Panc1 (cell line): ENCODE results near the gene TP53I11. TPM values are rescaled to one million over a fixed set of nuclear protein-coding genes. Genes with fewer than 3 reads are reported as not detected.

ENCODE experiments used
- ATAC-seq: fragments of 200-7000 bp; cut with Tn5 transposase; 2 replicates; pipeline ENCODE4 v1.9.1; 2020; ENCODE audit warnings: mild to moderate bottlenecking, moderate library complexity
- BruUV-seq: library from RNA; stranded (reverse); fragments of 400-500 nt; replicated peaks from 2 replicates; lab custom pipeline; 2021; lab: Mats Ljungman, UMichigan
- CTCF ChIA-PET: fragments of 300-600 bp; sonication (Branson Sonifier 250); formaldehyde crosslinking; loops from one replicate; lab custom pipeline; 2022; ENCODE audit warnings: antibody characterized with exemption; lab: Charles Lee
- POLR2A ChIA-PET: fragments of 300-600 bp; sonication (Branson Sonifier 250); formaldehyde crosslinking; loops from one replicate; lab custom pipeline; 2022; ENCODE audit warnings: antibody characterized with exemption; lab: Charles Lee
- DNase-seq: peaks from one replicate; pipeline ENCODE4 v3.0.0-alpha.2; 2010; ENCODE audit warnings: low read depth, low spot score
- H3K27ac ChIP-seq: 2 replicates; pipeline ENCODE4 v1.5.1; 2011; ENCODE audit warnings: mild to moderate bottlenecking, low read length, inconsistent platforms
- H3K27me3 ChIP-seq: fragments of 200-500 bp; sonication (Bioruptor generic); 2 replicates; pipeline ENCODE4 v1.6.0; 2014; ENCODE audit warnings: low read length, inconsistent platforms; ENCODE audit not compliant: control insufficient read depth, insufficient read depth
- H3K36me3 ChIP-seq: fragments of 200-500 bp; sonication (Bioruptor generic); 2 replicates; pipeline ENCODE4 v1.5.1; 2014; ENCODE audit warnings: inconsistent platforms, mild to moderate bottlenecking, low read length, moderate library complexity; ENCODE audit not compliant: control insufficient read depth, insufficient read depth
- H3K4me1 ChIP-seq: 2 replicates; pipeline ENCODE4 v1.5.1; 2011; ENCODE audit warnings: inconsistent platforms, mild to moderate bottlenecking, low read length, moderate library complexity; ENCODE audit not compliant: control insufficient read depth, insufficient read depth
- H3K4me3 ChIP-seq, 2 experiments: 2 replicates each; pipeline ENCODE4 v1.5.1; 2011 to 2012; ENCODE audit warnings: low read depth in 2 of 2, low read length in 2 of 2, mild to moderate bottlenecking in 2 of 2, inconsistent platforms in 1 of 2, moderate library complexity in 1 of 2
- H3K9me3 ChIP-seq: fragments of 200-500 bp; sonication (Bioruptor generic); 2 replicates; pipeline ENCODE4 v1.5.1; 2014; ENCODE audit warnings: low read depth, mild to moderate bottlenecking, inconsistent platforms, low read length, moderate library complexity; ENCODE audit not compliant: control insufficient read depth, insufficient read depth
- CTCF ChIP-seq: fragments of 450-650 bp; IDR thresholded peaks from 2 replicates; pipeline ENCODE4 v1.5.1; 2017; ENCODE audit warnings: mild to moderate bottlenecking
- POLR2AphosphoS5 ChIP-seq: IDR thresholded peaks from 2 replicates; pipeline ENCODE4 v1.6.1; 2012; ENCODE audit warnings: mild to moderate bottlenecking, low read depth, low read length, moderate library complexity
- REST ChIP-seq, 2 experiments: IDR thresholded peaks; 2 replicates each; pipeline ENCODE4 v1.6.1; 2011 to 2012; ENCODE audit warnings: low read depth in 2 of 2, control low read depth in 1 of 2, low read length in 1 of 2, mild to moderate bottlenecking in 1 of 2, moderate library complexity in 1 of 2; ENCODE audit not compliant: insufficient read depth in 1 of 2
- SIN3A ChIP-seq: IDR thresholded peaks from 2 replicates; pipeline ENCODE4 v1.6.1; 2012; ENCODE audit warnings: low read depth, mild to moderate bottlenecking, low read length, moderate library complexity, borderline replicate concordance; ENCODE audit not compliant: insufficient read depth
- TCF7L2 ChIP-seq: IDR thresholded peaks from 2 replicates; pipeline ENCODE4 v1.6.1; 2011; ENCODE audit warnings: mild to moderate bottlenecking, low read depth, low read length, inconsistent platforms
- in situ Hi-C: cut with HindIII; loops from 2 replicates; pipeline ENCODE4 v1.10.0; 2016; ENCODE audit warnings: low sequenced_read_pairs, low pct_unique_long_range_greater_than_20kb
- intact Hi-C: fragments of 100-400 bp; cut with micrococcal nuclease; formaldehyde crosslinking; loops from one replicate; pipeline ENCODE4 v1.10.0; 2022; ENCODE audit not compliant: unreplicated experiment
- total RNA-seq: library from RNA; stranded (reverse); gene quantifications from one replicate; pipeline ENCODE4 v1.2.1, GENCODE V29; 2021; ENCODE audit not compliant: unreplicated experiment

The TP53I11 gene
- total RNA-seq, 1 experiment from 2014 or later: 132 TPM

GRCh38 chr11:44917741-44918140, 32.9 kb downstream of the TP53I11 start:
- Histone ChIP-seq H3K27ac (no peak overlapping the region), H3K36me3 (no peaks in the 10 kb centered on the region), H3K4me1 (no peaks in the 10 kb centered on the region), H3K4me3 (no peak overlapping the region), H3K27me3 (no peaks in the 10 kb centered on the region), H3K9me3 (no peaks in the 10 kb centered on the region)
- TF ChIP-seq SIN3A (no peak), TCF7L2 (no peak), REST (IDR thresholded peaks at IDR 0.05; ENCODE audit: insufficient read depth in 1 of 2, low read depth in 2 of 2, low read length in 1 of 2) (no peak), POLR2AphosphoS5 (no peak), CTCF (no peak)
- BruUV-seq: no TSS peak
- no peak for ATAC-seq
- ChIA-PET CTCF (no interaction called here), POLR2A (no interaction called here)
- in situ Hi-C loops (no loop called here), intact Hi-C loops (no loop called here)
- DNase-seq: no peak

- H3K36me3 ChIP-seq: no peaks in the 10 kb centered on the region
- ATAC-seq (no peak), DNase-seq (no peak)
- no peaks in the 10 kb centered on the region for H3K9me3 ChIP-seq
- no TSS peak for BruUV-seq
- CTCF ChIA-PET: no interaction called here
- H3K4me1 ChIP-seq: no peaks in the 10 kb centered on the region
- no peak for TF ChIP-seq TCF7L2
- TF ChIP-seq REST (IDR thresholded peaks at IDR 0.05; ENCODE audit: insufficient read depth in 1 of 2, low read depth in 2 of 2, low read length in 1 of 2): no peak
- no peak for TF ChIP-seq SIN3A
- no peak for TF ChIP-seq POLR2AphosphoS5
- no peak for TF ChIP-seq CTCF
- H3K27me3 ChIP-seq: no peaks in the 10 kb centered on the region
- no peak overlapping the region for H3K27ac ChIP-seq
- in situ Hi-C loops (no loop called here), intact Hi-C loops (no loop called here)
- H3K4me3 ChIP-seq: no peak overlapping the region
- POLR2A ChIA-PET: no interaction called here
Measured at GRCh38 chr11:44916801-44917385, 33.8 kb downstream of the TP53I11 start.
